ENCODE results near the gene NHLH1. TPM values are rescaled to one million over a fixed set of nuclear protein-coding genes. Genes with fewer than 3 reads are reported as not detected.

NHLH1 gene
- total RNA-seq, 1 experiment from 2014 or later: 0.18 TPM

DNA sequence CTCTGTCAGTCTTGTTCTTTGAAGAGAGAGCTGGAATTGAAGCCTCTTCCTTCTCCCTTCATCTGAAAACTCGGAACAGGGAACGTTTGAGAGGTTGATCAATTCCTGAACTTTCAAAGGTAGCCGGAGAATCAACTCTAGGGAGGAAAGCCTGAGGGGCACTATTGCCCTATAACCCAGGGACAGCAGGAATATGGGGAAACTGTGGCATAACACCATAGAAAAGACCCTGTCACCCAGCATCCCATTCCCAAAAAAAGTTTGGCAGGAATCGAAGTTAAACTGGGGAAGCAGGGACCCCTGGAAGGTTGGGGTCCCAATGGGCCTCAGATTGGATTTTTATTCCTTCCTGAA lies 5.1 kb upstream of the NHLH1 start:
- intact Hi-C loops (cut with micrococcal nuclease; ENCODE audit: unreplicated experiment) (no loop called here), in situ Hi-C loops (cut with HindIII; ENCODE audit: low pct_unique_long_range_greater_than_20kb, low sequenced_read_pairs) (no loop called here)
- H3K27ac ChIP-seq (ENCODE audit: low read length): peak overlapping the region; percentile 34; the same call in 1 of the 2 replicates
- CTCF ChIA-PET: interaction anchor here (0.6 kb wide), 1 partner anchor 258 kb away, joined by 3 read pairs; no protein-coding TSS in a partner anchor
- TF ChIP-seq POLR2AphosphoS5 (IDR thresholded peaks at IDR 0.05; ENCODE audit: low read depth, low read length) (no peak), TCF7L2 (IDR thresholded peaks at IDR 0.05; ENCODE audit: low read depth, low read length) (no peak), SIN3A (IDR thresholded peaks at IDR 0.05; ENCODE audit: borderline replicate concordance, insufficient read depth, low read depth, low read length) (no peak)
- TF ChIP-seq, protein P1, sequence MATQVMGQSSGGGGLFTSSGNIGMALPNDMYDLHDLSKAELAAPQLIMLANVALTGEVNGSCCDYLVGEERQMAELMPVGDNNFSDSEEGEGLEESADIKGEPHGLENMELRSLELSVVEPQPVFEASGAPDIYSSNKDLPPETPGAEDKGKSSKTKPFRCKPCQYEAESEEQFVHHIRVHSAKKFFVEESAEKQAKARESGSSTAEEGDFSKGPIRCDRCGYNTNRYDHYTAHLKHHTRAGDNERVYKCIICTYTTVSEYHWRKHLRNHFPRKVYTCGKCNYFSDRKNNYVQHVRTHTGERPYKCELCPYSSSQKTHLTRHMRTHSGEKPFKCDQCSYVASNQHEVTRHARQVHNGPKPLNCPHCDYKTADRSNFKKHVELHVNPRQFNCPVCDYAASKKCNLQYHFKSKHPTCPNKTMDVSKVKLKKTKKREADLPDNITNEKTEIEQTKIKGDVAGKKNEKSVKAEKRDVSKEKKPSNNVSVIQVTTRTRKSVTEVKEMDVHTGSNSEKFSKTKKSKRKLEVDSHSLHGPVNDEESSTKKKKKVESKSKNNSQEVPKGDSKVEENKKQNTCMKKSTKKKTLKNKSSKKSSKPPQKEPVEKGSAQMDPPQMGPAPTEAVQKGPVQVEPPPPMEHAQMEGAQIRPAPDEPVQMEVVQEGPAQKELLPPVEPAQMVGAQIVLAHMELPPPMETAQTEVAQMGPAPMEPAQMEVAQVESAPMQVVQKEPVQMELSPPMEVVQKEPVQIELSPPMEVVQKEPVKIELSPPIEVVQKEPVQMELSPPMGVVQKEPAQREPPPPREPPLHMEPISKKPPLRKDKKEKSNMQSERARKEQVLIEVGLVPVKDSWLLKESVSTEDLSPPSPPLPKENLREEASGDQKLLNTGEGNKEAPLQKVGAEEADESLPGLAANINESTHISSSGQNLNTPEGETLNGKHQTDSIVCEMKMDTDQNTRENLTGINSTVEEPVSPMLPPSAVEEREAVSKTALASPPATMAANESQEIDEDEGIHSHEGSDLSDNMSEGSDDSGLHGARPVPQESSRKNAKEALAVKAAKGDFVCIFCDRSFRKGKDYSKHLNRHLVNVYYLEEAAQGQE (IDR thresholded peaks at IDR 0.05; ENCODE audit: insufficient read depth in 1 of 2, low read depth in 2 of 2, low read length in 1 of 2): no peak
- TF ChIP-seq, protein P2, sequence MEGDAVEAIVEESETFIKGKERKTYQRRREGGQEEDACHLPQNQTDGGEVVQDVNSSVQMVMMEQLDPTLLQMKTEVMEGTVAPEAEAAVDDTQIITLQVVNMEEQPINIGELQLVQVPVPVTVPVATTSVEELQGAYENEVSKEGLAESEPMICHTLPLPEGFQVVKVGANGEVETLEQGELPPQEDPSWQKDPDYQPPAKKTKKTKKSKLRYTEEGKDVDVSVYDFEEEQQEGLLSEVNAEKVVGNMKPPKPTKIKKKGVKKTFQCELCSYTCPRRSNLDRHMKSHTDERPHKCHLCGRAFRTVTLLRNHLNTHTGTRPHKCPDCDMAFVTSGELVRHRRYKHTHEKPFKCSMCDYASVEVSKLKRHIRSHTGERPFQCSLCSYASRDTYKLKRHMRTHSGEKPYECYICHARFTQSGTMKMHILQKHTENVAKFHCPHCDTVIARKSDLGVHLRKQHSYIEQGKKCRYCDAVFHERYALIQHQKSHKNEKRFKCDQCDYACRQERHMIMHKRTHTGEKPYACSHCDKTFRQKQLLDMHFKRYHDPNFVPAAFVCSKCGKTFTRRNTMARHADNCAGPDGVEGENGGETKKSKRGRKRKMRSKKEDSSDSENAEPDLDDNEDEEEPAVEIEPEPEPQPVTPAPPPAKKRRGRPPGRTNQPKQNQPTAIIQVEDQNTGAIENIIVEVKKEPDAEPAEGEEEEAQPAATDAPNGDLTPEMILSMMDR (IDR thresholded peaks at IDR 0.05): no peak
- H3K27me3 ChIP-seq (ENCODE audit: control insufficient read depth, insufficient read depth, low read length): no peaks in the 10 kb centered on the region
- H3K36me3 ChIP-seq (ENCODE audit: control insufficient read depth, insufficient read depth, low read length): no peaks in the 10 kb centered on the region
- ATAC-seq: no peak
- H3K9me3 ChIP-seq (ENCODE audit: control insufficient read depth, insufficient read depth, low read depth, low read length): no peaks in the 10 kb centered on the region
- no TSS peak for BruUV-seq (replicated peaks)
- no peak for DNase-seq (ENCODE audit: low read depth, low spot score)
- no peak overlapping the region for H3K4me3 ChIP-seq (ENCODE audit: low read depth in 2 of 2, low read length in 2 of 2)
- POLR2A ChIA-PET: interaction anchor here (0.6 kb wide), 1 partner anchor 670 kb away, joined by 3 read pairs; no protein-coding TSS in a partner anchor
- no peaks in the 10 kb centered on the region for H3K4me1 ChIP-seq (ENCODE audit: control insufficient read depth, insufficient read depth, low read length)

DNA sequence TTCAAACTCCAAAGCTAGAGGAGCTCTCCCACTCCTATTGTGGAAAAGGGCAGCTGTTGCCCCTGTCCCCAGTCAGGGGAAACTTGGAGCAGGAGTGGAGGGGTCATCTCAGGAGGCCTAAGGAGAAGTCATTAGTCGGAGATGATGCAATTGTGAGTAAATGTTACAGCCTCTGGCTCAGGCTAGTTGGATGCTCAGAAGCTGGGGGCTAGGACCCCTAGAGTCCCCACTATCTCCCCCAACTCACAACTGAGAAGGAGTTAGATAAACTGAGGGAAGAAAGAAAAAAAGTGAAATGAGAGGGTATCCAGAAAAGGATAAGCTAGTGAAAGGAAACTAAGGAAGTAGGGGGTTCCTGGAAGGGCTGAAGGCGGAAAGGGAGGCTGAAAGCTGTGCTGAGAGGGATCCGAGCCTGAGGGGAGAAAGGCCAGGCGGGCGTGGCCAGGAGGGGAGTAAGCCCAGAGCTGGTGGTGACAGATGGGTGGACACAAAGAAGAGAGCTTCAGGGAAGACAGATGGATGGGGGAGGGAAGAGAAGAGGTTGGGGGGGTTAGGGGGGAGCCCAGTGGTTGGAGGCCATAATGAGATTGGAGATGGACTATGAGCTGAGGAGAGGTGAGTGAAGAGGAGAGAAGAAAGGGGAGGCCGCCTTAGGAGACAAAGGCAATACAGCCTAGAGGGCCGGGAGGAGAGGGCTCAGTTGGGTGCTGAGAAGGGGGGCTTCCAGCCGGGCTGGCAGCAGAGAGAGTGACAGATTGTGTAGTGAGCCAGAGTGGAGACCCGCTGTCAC lies 4.5 kb upstream of the NHLH1 start:
- no peak for ATAC-seq
- no peaks in the 10 kb centered on the region for H3K36me3 ChIP-seq (ENCODE audit: control insufficient read depth, insufficient read depth, low read length)
- no peaks in the 10 kb centered on the region for H3K27me3 ChIP-seq (ENCODE audit: control insufficient read depth, insufficient read depth, low read length)
- POLR2A ChIA-PET: interaction anchor here (0.6 kb wide), 1 partner anchor 671 kb away, joined by 3 read pairs; no protein-coding TSS in a partner anchor
- H3K9me3 ChIP-seq (ENCODE audit: control insufficient read depth, insufficient read depth, low read depth, low read length): no peaks in the 10 kb centered on the region
- no peak overlapping the region for H3K4me3 ChIP-seq (ENCODE audit: low read depth in 2 of 2, low read length in 2 of 2)
- peak overlapping the region; percentile 34; the same call in 1 of the 2 replicates for H3K27ac ChIP-seq (ENCODE audit: low read length)
- CTCF ChIA-PET: interaction anchor here (0.6 kb wide), 1 partner anchor 257 kb away, joined by 3 read pairs; no protein-coding TSS in a partner anchor
- intact Hi-C loops (cut with micrococcal nuclease; ENCODE audit: unreplicated experiment): no loop called here
- TF ChIP-seq TCF7L2 (IDR thresholded peaks at IDR 0.05; ENCODE audit: low read depth, low read length) (no peak), SIN3A (IDR thresholded peaks at IDR 0.05; ENCODE audit: borderline replicate concordance, insufficient read depth, low read depth, low read length) (no peak), POLR2AphosphoS5 (IDR thresholded peaks at IDR 0.05; ENCODE audit: low read depth, low read length) (no peak)
- TF ChIP-seq, protein P1 (IDR thresholded peaks at IDR 0.05; ENCODE audit: insufficient read depth in 1 of 2, low read depth in 2 of 2, low read length in 1 of 2): no peak
- TF ChIP-seq, protein P2 (IDR thresholded peaks at IDR 0.05): no peak
- no peaks in the 10 kb centered on the region for H3K4me1 ChIP-seq (ENCODE audit: control insufficient read depth, insufficient read depth, low read length)
- BruUV-seq (replicated peaks): no TSS peak
- in situ Hi-C loops (cut with HindIII; ENCODE audit: low pct_unique_long_range_greater_than_20kb, low sequenced_read_pairs): no loop called here
- no peak for DNase-seq (ENCODE audit: low read depth, low spot score)

All from Panc1 (cell line).